H1 (cell line): ENCODE results near the gene S100A11. TPM values are rescaled to one million over a fixed set of nuclear protein-coding genes. Genes with fewer than 3 reads are reported as not detected.

ENCODE experiments used
- CTCF ChIA-PET: fragments of 300-600 bp; sonication (Branson Sonifier 250); formaldehyde crosslinking; loops from one replicate; lab custom pipeline; 2021; ENCODE audit not compliant: partially characterized antibody; lab: Charles Lee
- POLR2A ChIA-PET: fragments of 300-600 bp; sonication (Branson Sonifier 250); formaldehyde crosslinking; loops from one replicate; lab custom pipeline; 2021; ENCODE audit warnings: inconsistent platforms; ENCODE audit not compliant: partially characterized antibody; lab: Charles Lee
- DNase-seq, 2 experiments: peaks; one replicate each; pipeline versions ENCODE4 v3.0.0 to v3.0.0-alpha.2; 2010 to 2022; ENCODE audit warnings: low spot score in 2 of 2, low read depth in 1 of 2, mixed read lengths in 1 of 2
- FAIRE-seq: peaks from 2 replicates; lab custom pipeline; 2011; peaks lifted over from hg19 to GRCh38; lab: Jason Lieb, UNC
- H2AFZ ChIP-seq: 2 replicates; pipeline ENCODE4 v1.8.1; 2012; ENCODE audit warnings: low read length, inconsistent platforms
- H2AK5ac ChIP-seq: 2 replicates; pipeline ENCODE4 v1.6.1; 2013; ENCODE audit warnings: low read depth, low read length
- H2BK120ac ChIP-seq: replicated peaks from 2 replicates; pipeline ENCODE3; 2013; ENCODE audit warnings: low read depth, low read length, inconsistent platforms
- H2BK12ac ChIP-seq: 2 replicates; pipeline ENCODE4 v1.6.1; 2013; ENCODE audit warnings: low read depth, low read length
- H2BK15ac ChIP-seq: 2 replicates; pipeline ENCODE4 v1.6.1; 2013; ENCODE audit warnings: low read length
- H2BK20ac ChIP-seq: 2 replicates; pipeline ENCODE4 v1.6.1; 2013; ENCODE audit warnings: low read length
- H2BK5ac ChIP-seq: 2 replicates; pipeline ENCODE4 v1.6.1; 2013; ENCODE audit warnings: low read depth, low read length
- H3K14ac ChIP-seq: 2 replicates; pipeline ENCODE4 v1.6.1; 2013; ENCODE audit warnings: inconsistent platforms; ENCODE audit not compliant: insufficient read length
- H3K18ac ChIP-seq: 2 replicates; pipeline ENCODE4 v1.6.1; 2013; ENCODE audit warnings: low read length; ENCODE audit errors: extremely low read depth
- H3K23ac ChIP-seq: 2 replicates; pipeline ENCODE4 v1.6.1; 2013; ENCODE audit warnings: inconsistent platforms; ENCODE audit not compliant: insufficient read length
- H3K23me2 ChIP-seq: 2 replicates; pipeline ENCODE4 v1.6.1; 2013; ENCODE audit warnings: low read depth, low read length
- H3K27ac ChIP-seq: 2 replicates; pipeline ENCODE4 v1.6.1; 2011; ENCODE audit warnings: low read depth, low read length, inconsistent platforms
- H3K27me3 ChIP-seq, 4 experiments: replicated peaks in 1 of 4; 1 replicate in 1 of 4; 2 replicates in 3 of 4; pipeline versions ENCODE4 v1.6.1 to v1.8.1; 2011 to 2013; ENCODE audit warnings: low read length in 3 of 4, mild to moderate bottlenecking in 3 of 4, inconsistent platforms in 2 of 4, mixed read lengths in 2 of 4, moderate library complexity in 1 of 4; ENCODE audit not compliant: control insufficient read depth in 3 of 4, insufficient read depth in 3 of 4; ENCODE audit errors: extremely low read depth in 1 of 4
- H3K36me3 ChIP-seq, 4 experiments: 2 replicates each; pipeline versions ENCODE4 v1.6.1 to v1.8.1; 2011 to 2013; ENCODE audit warnings: mild to moderate bottlenecking in 4 of 4, low read length in 3 of 4, moderate library complexity in 2 of 4, control low read depth in 1 of 4, inconsistent platforms in 1 of 4; ENCODE audit not compliant: insufficient read depth in 4 of 4, control insufficient read depth in 2 of 4
- H3K4ac ChIP-seq: replicated peaks from 2 replicates; pipeline ENCODE3; 2013; ENCODE audit warnings: low read length, low read depth, mixed read lengths, inconsistent platforms; ENCODE audit not compliant: insufficient read length
- H3K4me1 ChIP-seq, 4 experiments: replicated peaks in 1 of 4; 1 replicate in 1 of 4; 2 replicates in 3 of 4; pipeline versions ENCODE4 v1.6.1 to v1.8.1; 2011 to 2013; ENCODE audit warnings: low read length in 3 of 4, inconsistent platforms in 2 of 4, mixed read lengths in 1 of 4; ENCODE audit not compliant: insufficient read depth in 4 of 4, control insufficient read depth in 3 of 4
- H3K4me2 ChIP-seq, 2 experiments: 2 replicates each; pipeline versions ENCODE4 v1.6.1 to v1.8.1; 2011 to 2013; ENCODE audit warnings: low read depth in 2 of 2, low read length in 2 of 2, control low read depth in 1 of 2, inconsistent platforms in 1 of 2, mild to moderate bottlenecking in 1 of 2; ENCODE audit not compliant: insufficient read depth in 1 of 2
- H3K4me3 ChIP-seq, 4 experiments: fragments of 200-600, 300-600 bp in 1 of 4; sonication (generic), shearing (Covaris generic), sonication (Bioruptor Twin) in 1 of 4; 2 replicates each; pipeline versions ENCODE4 v1.5.1 to v1.8.1; 2011 to 2016; ENCODE audit warnings: low read length in 4 of 4, low read depth in 3 of 4, control low read depth in 2 of 4, inconsistent platforms in 2 of 4, mild to moderate bottlenecking in 2 of 4, mixed read lengths in 1 of 4, moderate library complexity in 1 of 4; ENCODE audit not compliant: insufficient read depth in 2 of 4; ENCODE audit errors: extremely low read depth in 1 of 4
- H3K56ac ChIP-seq: replicated peaks from 2 replicates; pipeline ENCODE3; 2013; ENCODE audit warnings: low read depth, mild to moderate bottlenecking, mixed read lengths, low read length, inconsistent platforms; ENCODE audit not compliant: insufficient read length
- H3K79me1 ChIP-seq: 2 replicates; pipeline ENCODE4 v1.6.1; 2013; ENCODE audit warnings: low read depth, low read length, control low read depth
- H3K79me2 ChIP-seq, 2 experiments: 2 replicates each; pipeline versions ENCODE4 v1.6.1 to v1.8.1; 2012 to 2013; ENCODE audit warnings: low read length in 2 of 2, mild to moderate bottlenecking in 2 of 2, inconsistent platforms in 1 of 2; ENCODE audit not compliant: insufficient read depth in 2 of 2, control insufficient read depth in 1 of 2
- H3K9ac ChIP-seq, 4 experiments: replicated peaks in 1 of 4; 1 replicate in 1 of 4; 2 replicates in 3 of 4; pipeline versions ENCODE4 v1.6.1 to v1.8.1; 2011 to 2013; ENCODE audit warnings: low read depth in 3 of 4, low read length in 3 of 4, control low read depth in 2 of 4, mild to moderate bottlenecking in 2 of 4, moderate library complexity in 2 of 4, inconsistent platforms in 1 of 4; ENCODE audit errors: extremely low read depth in 1 of 4
- H3K9me3 ChIP-seq, 2 experiments: 2 replicates each; pipeline versions ENCODE4 v1.6.1 to v1.8.1; 2012 to 2013; ENCODE audit warnings: mild to moderate bottlenecking in 2 of 2, moderate library complexity in 2 of 2, control low read depth in 1 of 2, inconsistent platforms in 1 of 2, low read depth in 1 of 2, low read length in 1 of 2, mixed read lengths in 1 of 2; ENCODE audit not compliant: insufficient read depth in 2 of 2
- H4K20me1 ChIP-seq, 2 experiments: replicated peaks in 1 of 2; 2 replicates each; pipeline versions ENCODE3 to v1.8.1; 2011 to 2013; ENCODE audit warnings: inconsistent platforms in 2 of 2, low read length in 2 of 2, mild to moderate bottlenecking in 1 of 2; ENCODE audit not compliant: insufficient read depth in 2 of 2, control insufficient read depth in 1 of 2
- H4K5ac ChIP-seq: 2 replicates; pipeline ENCODE4 v1.6.1; 2013; ENCODE audit warnings: low read length, low read depth, mixed read lengths, inconsistent platforms; ENCODE audit not compliant: insufficient read length
- H4K8ac ChIP-seq: 2 replicates; pipeline ENCODE4 v1.8.0; 2013; ENCODE audit warnings: mild to moderate bottlenecking, moderate library complexity, low read length, inconsistent platforms; ENCODE audit not compliant: insufficient read depth; ENCODE audit errors: extremely low read depth
- H4K91ac ChIP-seq: replicated peaks from 2 replicates; pipeline ENCODE3; 2013; ENCODE audit warnings: low read length, mixed read lengths, inconsistent platforms; ENCODE audit not compliant: insufficient read length
- ASH2L ChIP-seq: fragments of 200-600, 300-600 bp; sonication (generic); IDR thresholded peaks from one replicate; pipeline ENCODE4 v1.7.1; 2017; ENCODE audit warnings: low read length
- BCL11A ChIP-seq, 2 experiments: IDR thresholded peaks; one replicate each; pipeline ENCODE4 v1.6.1; 2011; ENCODE audit warnings: low read depth in 2 of 2, low read length in 2 of 2, mild to moderate bottlenecking in 2 of 2
- E2F6 ChIP-seq: IDR thresholded peaks from 2 replicates; pipeline ENCODE4 v1.6.1; 2012; ENCODE audit warnings: inconsistent platforms
- JUN ChIP-seq: IDR thresholded peaks from 2 replicates; pipeline ENCODE4 v1.6.1; 2011; ENCODE audit warnings: low read depth, mild to moderate bottlenecking, improper control_type of control experiment, low read length
- RNF2 ChIP-seq: fragments of 200-900, 300-1000 bp; sonication (generic); IDR thresholded peaks from 2 replicates; pipeline ENCODE4 v1.7.1; 2016; ENCODE audit warnings: borderline replicate concordance, low read depth, mild to moderate bottlenecking, antibody characterized with exemption, low read length; ENCODE audit not compliant: poor library complexity, severe bottlenecking; ENCODE audit errors: missing control alignments
- SIN3A ChIP-seq, 2 experiments: IDR thresholded peaks in 1 of 2; conservative IDR thresholded peaks in 1 of 2; 2 replicates each; pipeline ENCODE4 v1.6.1; 2011 to 2012; ENCODE audit warnings: low read length in 2 of 2, improper control_type of control experiment in 1 of 2, low read depth in 1 of 2, mild to moderate bottlenecking in 1 of 2
- SIX5 ChIP-seq: IDR thresholded peaks from 2 replicates; pipeline ENCODE4 v1.6.1; 2011; ENCODE audit warnings: mild to moderate bottlenecking, low read depth, low read length
- SP1 ChIP-seq: IDR thresholded peaks from 2 replicates; pipeline ENCODE4 v1.6.1; 2011; ENCODE audit warnings: low read depth, low read length
- SP4 ChIP-seq: IDR thresholded peaks from 2 replicates; pipeline ENCODE4 v1.6.1; 2012; ENCODE audit warnings: low read length, inconsistent platforms
- TAF1 ChIP-seq: IDR thresholded peaks from 2 replicates; pipeline ENCODE4 v1.6.1; 2011; ENCODE audit warnings: mild to moderate bottlenecking, low read depth, low read length
- TAF7 ChIP-seq: optimal IDR thresholded peaks from 2 replicates; pipeline ENCODE3; 2011; ENCODE audit warnings: low read depth, mild to moderate bottlenecking, inconsistent platforms, low read length, moderate library complexity, borderline replicate concordance
- TBP ChIP-seq: IDR thresholded peaks from 2 replicates; pipeline ENCODE4 v1.6.1; 2011; ENCODE audit warnings: low read depth, low read length, improper control_type of control experiment
- TCF12 ChIP-seq: IDR thresholded peaks from 2 replicates; pipeline ENCODE4 v1.6.1; 2011; ENCODE audit warnings: low read depth, mild to moderate bottlenecking, low read length
- ZNF274 ChIP-seq: IDR thresholded peaks from 2 replicates; pipeline ENCODE4 v1.7.0; 2012; ENCODE audit warnings: low read length, borderline replicate concordance; ENCODE audit errors: extremely low read depth
- WGBS, 2 experiments: shearing (Covaris generic) in 1 of 2; methylation state at CpG; one replicate each; pipeline versions ENCODE4 v1.1.6 to v1.1.7; 2013 to 2015; ENCODE audit warnings: low lambda C conversion rate in 2 of 2, mixed read lengths in 2 of 2, inconsistent platforms in 1 of 2, low coverage in 1 of 2, missing lambda C conversion rate in 1 of 2; ENCODE audit not compliant: insufficient replicate concordance in 2 of 2, insufficient coverage in 1 of 2, insufficient read length in 1 of 2; ENCODE audit errors: extremely low coverage in 1 of 2, missing lambda C conversion rate in 1 of 2; 5-methylcytosine and 5-hydroxymethylcytosine counted together
- polyA plus RNA-seq, 7 experiments: library from polyadenylated mRNA; depleted of rRNA in 3 of 7; stranded (reverse) in 5 of 7; unstranded in 2 of 7; fragments of >200 nt in 5 of 7; fragments of 200-250 nt in 2 of 7; gene quantifications; 1 replicate in 5 of 7; 2 replicates in 1 of 7; 4 replicates in 1 of 7; pipeline versions ENCODE4 v1.2.1 to v1.2.3, GENCODE V29; 2011 to 2013; ENCODE audit warnings: missing spikeins in 2 of 7, mixed read lengths in 2 of 7
- total RNA-seq: library from RNA; stranded (reverse); fragmentation: NEBNext Ultra II Directional; extraction: Animal tissue kit (Norgen Biotek cat#: 25700); gene quantifications from 2 replicates; pipeline ENCODE4 v1.2.1, GENCODE V29; 2021

S100A11 gene
- total and polyA plus RNA-seq, 2 of the 8 experiments (the other 6 are each of a cell fraction or from before 2014, with no cell fraction given), result 120 to 343 TPM

- H3K23ac ChIP-seq, result no peak overlapping the region
- H4K91ac ChIP-seq, result no peak overlapping the region
- ChIA-PET CTCF (interaction anchor here (0.6 to 8.2 kb wide), 13 partner anchors 8 to 227 kb away, joined by 3 to 106 read pairs (median 6); no protein-coding TSS in a partner anchor), POLR2A (interaction anchor here (1.0 kb wide), 1 partner anchor 21 kb away, joined by 6 read pairs; no protein-coding TSS in a partner anchor)
- no peak overlapping the region for H2BK120ac ChIP-seq
- H2BK12ac ChIP-seq, result no peak overlapping the region
- no peaks in the 10 kb centered on the region for H4K20me1 ChIP-seq
- no peak overlapping the region for H4K5ac ChIP-seq
- no peak overlapping the region for H4K8ac ChIP-seq
- no peak overlapping the region for H2BK15ac ChIP-seq
- no peaks in the 10 kb centered on the region for H3K27me3 ChIP-seq
- H3K4me3 ChIP-seq, result no peak overlapping the region
- DNase-seq (no peak), FAIRE-seq (no peak)
- H3K9me3 ChIP-seq, result no peaks in the 10 kb centered on the region
- H3K79me1 ChIP-seq, result no peaks in the 10 kb centered on the region
- no peak overlapping the region for H3K27ac ChIP-seq
- H3K14ac ChIP-seq, result no peak overlapping the region
- H3K4me1 ChIP-seq, result peaks cover 0 to 3% (median 1%) of the 10 kb centered on the region in 4 experiments; a peak in 2 of 7 replicates
- H3K4me2 ChIP-seq, result no peak overlapping the region
- H3K56ac ChIP-seq, result no peak overlapping the region
- TF ChIP-seq RNF2 (no peak), E2F6 (no peak), ASH2L (no peak), TBP (no peak), TCF12 (no peak), SIX5 (no peak), ZNF274 (no peak), BCL11A (IDR thresholded peaks at IDR 0.05; ENCODE audit: low read depth in 2 of 2, low read length in 2 of 2) (no peak), JUN (no peak), TAF7 (no peak), SIN3A (conservative IDR thresholded peaks at IDR 0.05 in 1 of 2, IDR thresholded peaks at IDR 0.05 in 1 of 2; ENCODE audit: low read depth in 1 of 2, low read length in 2 of 2) (no peak), SP4 (no peak), TAF1 (no peak), SP1 (no peak)
- H3K18ac ChIP-seq, result no peak overlapping the region
- H3K23me2 ChIP-seq, result no peaks in the 10 kb centered on the region
- 100% methylated on average over 1 of the region's 1 CpG; no CpG with 5 or more reads in 1 of the 2 experiments for WGBS, 2 experiments
- no peak overlapping the region for H3K9ac ChIP-seq
- no peak overlapping the region for H3K4ac ChIP-seq
- H3K36me3 ChIP-seq, result no peaks in the 10 kb centered on the region
- H2AK5ac ChIP-seq, result no peak overlapping the region
- no peak overlapping the region for H2BK5ac ChIP-seq
- no peak overlapping the region for H2BK20ac ChIP-seq
- H3K79me2 ChIP-seq, result no peaks in the 10 kb centered on the region
- H2AFZ ChIP-seq, result no peak overlapping the region
These were observed 21.9 kb downstream of the S100A11 start for GRCh38 chr1:152014943-152015342.
